HTERT RPE-1 (cell line): Measurements from ENCODE around the gene ANAPC4.

Experiments
- in situ Hi-C: fragments of 300-500 bp; cut with MboI; formaldehyde crosslinking; loops from 4 replicates; pipeline ENCODE4 v1.14.3; 2020; ENCODE audit warnings: low sequenced_read_pairs

The ANAPC4 gene

DNA sequence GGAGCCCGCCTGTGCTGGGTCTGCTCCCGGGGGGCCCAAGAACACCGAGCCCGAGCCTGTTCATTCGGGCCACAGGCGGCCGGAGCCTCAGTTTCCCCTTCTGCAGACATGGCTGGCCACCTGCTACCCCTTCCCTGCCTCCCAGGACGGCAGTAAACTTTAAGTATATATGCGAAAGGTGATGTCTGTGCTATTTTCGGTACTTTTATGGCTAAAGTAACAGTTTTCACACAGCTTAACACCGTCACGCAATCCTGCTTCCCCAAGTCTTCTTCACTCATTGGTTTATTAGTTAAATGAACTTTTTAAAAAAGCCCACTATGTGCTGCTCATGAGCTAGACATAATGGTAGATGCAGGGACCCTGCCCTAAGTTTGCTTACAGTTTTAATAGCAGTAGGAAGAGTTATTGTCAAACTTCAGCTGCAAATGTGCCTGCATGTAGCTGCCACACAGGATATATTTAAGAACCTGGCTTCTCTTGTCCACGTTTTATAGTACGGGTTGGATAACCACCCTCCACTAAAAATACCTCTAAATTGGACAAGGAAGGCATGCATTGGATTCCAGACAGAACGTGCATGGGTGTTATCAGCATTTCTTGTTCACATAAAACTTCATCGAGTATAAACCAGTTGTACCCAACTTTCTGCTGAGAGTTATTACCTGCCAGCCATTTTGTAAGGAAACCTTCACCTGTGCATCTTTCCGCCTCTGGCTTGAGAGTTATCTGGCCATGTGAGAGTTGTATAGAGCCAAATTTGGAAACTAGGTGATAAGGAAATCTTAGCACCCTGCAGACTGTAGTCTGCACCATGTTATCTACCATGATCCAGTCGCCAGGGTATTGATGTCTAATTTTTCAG lies 741 bp downstream of the ANAPC4 start:
- in situ Hi-C loops = no loop called here

GRCh38 chr4:25378437-25378743 lies 1.3 kb downstream of the ANAPC4 start:
- in situ Hi-C loops = no loop called here

DNA sequence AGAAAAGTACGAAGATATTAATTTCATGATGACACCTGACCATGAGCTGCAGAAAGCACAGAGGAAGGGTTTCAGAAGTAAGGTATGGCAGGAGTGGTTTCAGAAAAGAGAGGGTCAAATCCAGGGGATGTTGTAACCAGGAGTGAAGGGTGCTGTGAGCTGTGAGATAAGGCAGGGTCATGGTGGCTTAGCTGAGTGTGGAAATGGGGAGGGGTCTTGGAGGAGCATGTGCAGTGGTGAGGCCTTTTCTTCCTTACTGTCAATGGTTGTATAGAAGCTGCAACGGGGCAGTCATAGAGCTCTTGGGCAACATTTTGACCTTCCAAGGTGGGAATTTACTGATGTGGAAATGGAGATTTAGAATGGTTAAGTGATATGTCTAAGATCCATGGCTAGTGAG lies 2.5 kb downstream of the ANAPC4 start:
- in situ Hi-C loops = no loop called here

GRCh38 chr4:25383647-25384046 lies 6.6 kb downstream of the ANAPC4 start:
- in situ Hi-C loops = no loop called here

DNA sequence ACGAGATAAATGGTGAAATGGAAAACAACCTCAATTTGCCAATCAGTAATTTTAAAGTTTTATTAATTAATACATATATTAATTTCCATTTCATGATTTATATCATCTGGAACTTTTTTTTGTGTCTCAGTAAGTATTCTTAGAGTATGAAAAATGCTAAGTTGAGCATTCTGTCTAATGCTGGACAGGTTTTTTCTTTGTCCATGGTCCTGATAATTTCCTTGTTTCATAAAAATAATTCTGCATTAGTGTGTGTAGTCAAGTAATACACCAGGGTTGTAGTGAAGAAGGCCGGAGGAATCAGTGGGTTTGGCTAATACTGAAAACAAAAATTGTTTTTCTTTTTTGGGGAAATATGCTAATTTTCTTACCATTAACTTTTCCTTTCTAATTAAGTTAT lies 9.9 kb downstream of the ANAPC4 start:
- in situ Hi-C loops = no loop called here

- in situ Hi-C loops = no loop called here
These were observed 20.2 kb downstream of the ANAPC4 start for GRCh38 chr4:25397305-25397704.

DNA sequence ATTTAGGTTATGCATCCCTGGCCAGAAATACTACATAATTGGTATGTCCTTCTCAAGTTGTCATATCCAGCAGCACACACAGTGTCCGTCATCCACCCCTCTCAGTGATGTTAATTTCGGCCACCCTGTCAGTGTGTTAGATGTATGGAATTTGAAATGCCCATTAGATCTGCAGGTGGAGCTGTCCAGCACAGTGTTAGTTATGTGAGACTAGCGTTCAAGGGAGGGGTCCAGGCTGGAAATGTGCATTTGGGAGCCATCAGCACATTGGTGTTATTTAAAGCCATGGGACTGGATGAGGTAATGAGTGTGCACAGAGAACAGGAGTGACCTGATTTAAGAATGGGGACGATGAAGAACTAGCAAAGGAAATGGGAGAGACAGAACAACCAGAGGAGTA lies 22.4 kb downstream of the ANAPC4 start:
- in situ Hi-C loops = no loop called here

DNA sequence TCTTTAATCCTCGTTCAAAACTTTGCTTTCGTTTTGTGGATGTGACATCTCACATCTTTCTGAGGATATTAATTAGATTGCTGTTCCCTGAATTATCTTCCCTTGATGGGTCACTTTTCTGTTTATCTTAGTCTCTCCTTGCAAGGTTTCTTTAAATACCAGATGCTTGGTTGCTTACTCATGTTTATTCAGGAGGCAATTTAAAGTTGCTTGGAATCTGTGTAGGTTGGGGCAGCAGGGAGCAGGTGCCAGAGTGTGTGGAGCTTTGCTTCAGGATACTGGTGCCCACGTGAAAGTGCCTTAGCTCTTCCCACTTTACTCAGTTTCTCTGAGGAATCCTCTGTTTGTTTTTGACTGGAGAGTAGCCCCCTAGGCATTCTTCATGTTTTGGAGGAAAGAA lies 24.0 kb downstream of the ANAPC4 start:
- in situ Hi-C loops = no loop called here

GRCh38 chr4:25402521-25402920 lies 25.5 kb downstream of the ANAPC4 start:
- in situ Hi-C loops = no loop called here

GRCh38 chr4:25403699-25404098 lies 26.6 kb downstream of the ANAPC4 start:
- in situ Hi-C loops = no loop called here

- in situ Hi-C loops = no loop called here
These were observed 28.4 kb downstream of the ANAPC4 start for GRCh38 chr4:25405453-25405852.

GRCh38 chr4:25406081-25406692 lies 29.1 kb downstream of the ANAPC4 start:
- in situ Hi-C loops = no loop called here

DNA sequence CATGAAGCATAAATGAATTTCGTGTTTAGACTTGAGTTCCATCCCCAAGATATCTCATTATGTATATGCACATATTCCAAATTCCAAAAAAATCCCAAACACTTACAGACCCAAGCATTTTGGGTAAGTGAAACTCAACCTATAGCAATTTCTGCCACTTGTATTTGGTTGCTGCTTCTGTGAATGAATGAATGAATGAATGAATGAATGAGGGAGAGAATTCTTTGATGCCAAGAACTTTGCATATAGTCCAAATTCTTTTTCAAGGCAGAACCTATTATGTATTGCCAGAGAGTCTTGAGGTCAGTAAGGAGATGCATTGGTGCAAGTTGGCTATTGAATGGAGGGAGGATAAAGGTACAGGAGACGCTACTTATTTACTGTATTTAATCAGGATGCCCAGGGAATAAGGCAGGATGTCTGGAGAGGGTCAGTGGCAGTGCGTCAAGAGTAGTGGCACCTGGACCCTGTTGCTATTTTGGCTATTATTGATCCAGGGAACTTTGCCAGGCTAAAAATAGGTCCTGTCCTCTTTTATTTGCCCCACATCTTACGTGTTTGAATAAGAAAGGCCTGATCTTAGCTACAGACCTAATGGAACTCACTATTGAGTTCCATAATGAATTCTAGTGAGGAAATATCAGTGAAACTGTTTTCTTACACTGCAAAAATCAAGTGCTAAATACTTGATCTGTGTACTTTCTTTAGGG lies 33.9 kb downstream of the ANAPC4 start:
- in situ Hi-C loops = no loop called here

GRCh38 chr4:25413261-25413660 lies 36.2 kb downstream of the ANAPC4 start:
- in situ Hi-C loops = no loop called here

DNA sequence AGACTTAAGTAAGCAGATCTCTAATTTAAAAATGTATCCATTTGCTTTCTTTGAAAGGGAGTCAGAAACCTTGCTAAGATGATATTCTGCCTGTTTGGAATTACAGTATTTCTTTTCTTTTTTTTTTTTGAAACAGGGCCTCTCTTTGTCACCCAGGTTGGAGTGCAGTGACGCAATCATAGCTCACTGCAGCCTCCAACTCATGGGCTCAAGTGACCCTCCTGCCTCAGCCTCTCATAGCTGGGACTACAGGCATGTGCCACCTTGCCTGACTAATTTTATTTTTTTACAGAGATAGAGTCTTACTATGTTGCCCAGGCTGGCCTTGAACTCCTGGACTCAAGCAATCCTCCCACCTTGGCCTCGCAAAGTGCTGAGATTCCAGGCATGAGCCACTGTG lies 40.0 kb downstream of the ANAPC4 start:
- in situ Hi-C loops = no loop called here

DNA sequence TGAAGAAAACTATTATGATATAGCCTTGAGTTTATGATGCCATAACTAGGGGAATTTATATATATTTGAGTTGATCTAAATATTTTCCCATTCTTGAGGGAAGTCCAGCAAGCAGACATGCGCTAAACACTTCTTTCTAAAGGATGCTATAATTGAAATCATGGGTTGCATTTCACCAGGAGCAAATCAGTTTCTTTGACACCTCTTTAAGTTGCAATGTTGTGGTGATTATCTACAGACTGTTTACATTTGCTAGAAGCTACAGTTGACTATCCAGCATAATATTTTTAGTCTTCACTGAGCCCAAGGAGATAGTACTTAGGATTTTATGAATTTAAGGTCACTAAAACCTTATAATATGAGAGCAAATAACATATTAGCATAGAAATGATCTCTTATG lies 43.9 kb downstream of the ANAPC4 start:
- in situ Hi-C loops = no loop called here

DNA sequence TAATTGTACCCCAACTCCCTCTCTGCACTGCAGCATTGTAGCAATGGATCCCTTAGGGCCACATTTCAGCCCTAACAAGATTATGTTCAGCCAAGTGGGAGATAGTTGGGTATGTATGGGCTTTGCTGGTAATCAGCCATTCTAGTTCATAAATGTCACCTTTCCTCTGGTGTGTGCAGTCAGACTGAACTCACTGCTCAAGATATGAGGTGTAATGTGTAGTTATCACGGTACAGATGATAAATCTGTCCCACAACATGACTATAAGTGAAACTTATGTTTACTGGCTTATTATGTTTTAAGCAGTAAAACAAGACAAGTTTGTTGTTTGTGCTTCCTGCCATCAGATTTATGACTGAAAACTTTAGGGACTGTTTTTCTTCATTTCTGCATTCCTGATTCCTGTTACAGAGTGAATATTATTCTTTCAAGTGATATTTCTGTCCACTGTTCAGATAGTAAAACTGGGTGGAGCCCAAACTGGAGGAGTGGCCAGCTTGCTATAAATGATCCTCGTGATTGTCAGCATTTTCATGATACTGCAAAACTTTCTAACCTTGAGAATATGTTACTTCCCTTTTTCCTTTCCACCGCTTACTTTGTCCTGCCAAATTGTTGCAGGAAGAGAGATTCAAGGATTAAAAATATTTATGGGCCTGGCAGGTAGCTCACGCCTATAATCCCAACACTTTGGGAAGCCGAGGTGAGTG lies 44.9 kb downstream of the ANAPC4 start:
- in situ Hi-C loops = no loop called here

DNA sequence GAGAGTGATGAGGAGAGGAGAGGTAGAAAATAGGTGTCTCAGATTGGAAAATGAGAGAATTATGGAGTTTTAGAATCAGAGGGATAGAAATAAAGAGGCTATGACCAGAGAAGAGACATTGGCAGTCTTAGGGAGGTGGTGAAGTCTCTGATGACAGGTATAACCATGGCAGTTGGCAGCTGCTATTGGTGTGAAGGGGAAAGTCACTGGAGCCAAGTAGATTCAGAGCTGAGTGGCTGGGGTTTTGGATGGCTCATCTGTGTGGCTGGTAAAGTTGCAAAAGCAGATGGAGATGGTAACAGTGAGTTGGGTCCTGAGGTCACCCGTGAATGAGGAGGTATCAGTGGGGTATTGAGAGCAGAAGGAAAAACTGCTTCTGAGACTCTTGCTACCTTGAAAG lies 46.5 kb downstream of the ANAPC4 start:
- in situ Hi-C loops = no loop called here

GRCh38 chr4:25424539-25425228 lies 47.6 kb downstream of the ANAPC4 start:
- in situ Hi-C loops = no loop called here

- in situ Hi-C loops = no loop called here
These were observed 48.3 kb downstream of the ANAPC4 start for GRCh38 chr4:25425361-25425760.

DNA sequence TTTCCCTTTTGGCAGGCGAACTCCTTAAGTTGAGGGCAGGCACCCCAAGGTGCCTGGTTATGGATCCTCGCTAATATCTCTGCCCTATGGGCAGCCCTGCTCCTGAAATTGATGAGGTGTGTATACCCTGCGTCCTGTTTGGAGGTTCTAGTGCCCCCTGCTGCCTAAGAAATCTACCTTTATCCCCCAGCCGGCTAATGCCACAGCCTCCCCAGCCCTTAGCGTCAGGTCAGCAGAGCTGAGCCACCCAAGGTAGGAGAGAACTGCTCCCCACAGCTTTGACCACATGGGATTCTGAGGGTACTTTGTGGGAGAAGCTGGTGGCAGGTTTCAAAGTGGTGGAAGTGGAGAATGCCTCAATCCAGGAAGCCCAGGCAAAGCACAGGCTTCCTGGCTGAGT lies 50.8 kb downstream of the ANAPC4 start:
- in situ Hi-C loops = no loop called here
